ENCODE measurements around the gene MRPL18.
"Not testable (repeated sequence)": the region's sequence is repeated elsewhere in the genome, so short reads cannot be mapped to it uniquely, and the experiment has no call there.

The MRPL18 gene

GRCh38 chr6:159790149-159790955 is at the start of gene MRPL18:
Gene MRPL18 (plus strand): TSS chr6:159790467. CDS start chr6:159790588, 121 bp downstream.
- DNase-seq (ENCODE audit: low read depth): peak; percentile 98

DNA sequence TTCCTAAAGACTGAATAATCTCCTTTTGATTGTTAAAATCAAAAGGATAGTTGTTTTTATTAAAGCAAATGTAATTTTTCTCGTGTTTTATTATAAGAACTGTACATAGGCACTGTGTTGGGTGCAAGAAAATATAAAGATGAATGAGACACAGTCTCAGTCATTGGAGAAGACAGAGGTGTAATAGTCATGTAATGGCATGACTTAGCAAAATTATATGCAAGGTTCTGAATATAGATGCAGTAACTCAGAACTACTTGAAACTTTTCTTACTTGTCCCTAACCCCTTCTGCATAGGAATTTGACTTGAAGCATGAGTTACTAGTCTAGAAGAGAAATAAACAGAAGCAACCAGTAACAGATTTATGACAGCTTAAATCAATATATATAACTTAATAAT is 48.1 kb upstream of the MRPL18 start:
- no peak for DNase-seq (ENCODE audit: low read depth)

GRCh38 chr6:159745081-159745480 is 45.2 kb upstream of the MRPL18 start:
- DNase-seq (ENCODE audit: low read depth): no peak

DNA sequence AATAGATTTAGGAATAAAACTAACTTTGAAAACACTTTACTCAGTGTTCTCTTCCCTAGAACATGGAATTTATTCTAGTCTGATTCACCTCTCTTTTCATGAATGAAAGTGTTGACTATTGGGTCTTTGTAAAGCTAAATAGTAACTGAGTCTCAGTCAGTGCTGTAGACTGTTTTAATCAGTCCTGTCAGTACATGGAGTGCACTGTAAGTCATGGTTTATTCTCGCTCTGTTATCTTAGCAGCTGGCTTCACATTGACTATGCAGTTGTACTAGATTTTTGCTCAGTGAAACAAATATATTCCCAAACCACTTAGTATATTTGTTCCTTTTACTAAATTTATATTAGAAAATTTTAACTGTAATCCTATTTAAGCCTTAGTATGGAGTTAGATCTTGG is 43.5 kb upstream of the MRPL18 start:
- DNase-seq (ENCODE audit: low read depth): no peak

GRCh38 chr6:159748127-159748526 is 42.1 kb upstream of the MRPL18 start:
- DNase-seq (ENCODE audit: low read depth): not testable (repeated sequence)

DNA sequence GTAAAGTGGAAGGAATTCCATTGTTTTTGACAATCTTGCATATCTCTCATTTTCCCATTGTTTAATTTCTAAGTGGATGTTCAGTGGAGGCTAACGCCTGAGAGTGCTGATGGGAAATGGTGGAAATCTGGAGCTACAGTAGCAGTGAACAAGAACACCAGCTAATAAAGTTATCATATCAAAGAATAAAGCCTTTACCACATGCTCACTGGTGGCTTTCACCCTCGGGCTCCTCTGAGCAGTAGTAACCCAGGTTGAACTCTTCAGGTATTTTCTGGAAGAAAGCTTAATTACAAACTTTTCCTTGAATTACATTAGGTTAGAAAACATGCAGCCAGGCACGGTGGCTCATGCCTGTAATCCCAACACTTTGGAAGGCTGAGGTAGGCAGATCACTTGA is 38.8 kb upstream of the MRPL18 start:
- no peak for DNase-seq (ENCODE audit: low read depth)

GRCh38 chr6:159753081-159753872 is 37.0 kb upstream of the MRPL18 start:
- peak; percentile 27 for DNase-seq (ENCODE audit: low read depth)

- no peak for DNase-seq (ENCODE audit: low read depth)
These were observed 35.9 kb upstream of the MRPL18 start for GRCh38 chr6:159754401-159754800.

- DNase-seq (ENCODE audit: low read depth): peak; percentile 54
These were observed 35.0 kb upstream of the MRPL18 start for GRCh38 chr6:159754959-159755914.

DNA sequence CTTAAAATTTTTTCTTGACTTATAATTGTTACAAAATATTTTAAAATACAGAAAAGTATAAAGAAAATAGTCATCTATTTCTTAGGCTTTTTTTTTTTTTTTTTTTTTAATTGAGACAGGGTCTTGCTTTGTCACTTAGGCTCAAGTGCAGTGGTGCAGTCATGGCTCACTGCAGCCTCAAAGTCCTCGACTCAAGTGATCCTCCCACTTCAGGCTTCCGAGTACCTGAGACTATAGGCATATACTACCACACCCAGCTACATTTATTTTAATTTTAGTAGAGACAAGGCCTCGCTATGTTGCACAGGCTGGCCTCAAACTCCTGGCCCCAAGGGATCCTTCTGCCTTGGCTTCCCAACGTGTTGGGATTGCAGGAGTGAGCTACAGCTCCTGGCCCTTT is 33.8 kb upstream of the MRPL18 start:
- no peak for DNase-seq (ENCODE audit: low read depth)

- peak; percentile 85 for DNase-seq (ENCODE audit: low read depth)
These were observed 32.0 kb upstream of the MRPL18 start for GRCh38 chr6:159758031-159759001.

- no peak for DNase-seq (ENCODE audit: low read depth)
These were observed 30.6 kb upstream of the MRPL18 start for GRCh38 chr6:159759645-159760044.

GRCh38 chr6:159760602-159761057 is 29.6 kb upstream of the MRPL18 start:
- DNase-seq (ENCODE audit: low read depth): peak; percentile 59

- DNase-seq (ENCODE audit: low read depth): peak; percentile 15
These were observed 29.0 kb upstream of the MRPL18 start for GRCh38 chr6:159761129-159761872.

DNA sequence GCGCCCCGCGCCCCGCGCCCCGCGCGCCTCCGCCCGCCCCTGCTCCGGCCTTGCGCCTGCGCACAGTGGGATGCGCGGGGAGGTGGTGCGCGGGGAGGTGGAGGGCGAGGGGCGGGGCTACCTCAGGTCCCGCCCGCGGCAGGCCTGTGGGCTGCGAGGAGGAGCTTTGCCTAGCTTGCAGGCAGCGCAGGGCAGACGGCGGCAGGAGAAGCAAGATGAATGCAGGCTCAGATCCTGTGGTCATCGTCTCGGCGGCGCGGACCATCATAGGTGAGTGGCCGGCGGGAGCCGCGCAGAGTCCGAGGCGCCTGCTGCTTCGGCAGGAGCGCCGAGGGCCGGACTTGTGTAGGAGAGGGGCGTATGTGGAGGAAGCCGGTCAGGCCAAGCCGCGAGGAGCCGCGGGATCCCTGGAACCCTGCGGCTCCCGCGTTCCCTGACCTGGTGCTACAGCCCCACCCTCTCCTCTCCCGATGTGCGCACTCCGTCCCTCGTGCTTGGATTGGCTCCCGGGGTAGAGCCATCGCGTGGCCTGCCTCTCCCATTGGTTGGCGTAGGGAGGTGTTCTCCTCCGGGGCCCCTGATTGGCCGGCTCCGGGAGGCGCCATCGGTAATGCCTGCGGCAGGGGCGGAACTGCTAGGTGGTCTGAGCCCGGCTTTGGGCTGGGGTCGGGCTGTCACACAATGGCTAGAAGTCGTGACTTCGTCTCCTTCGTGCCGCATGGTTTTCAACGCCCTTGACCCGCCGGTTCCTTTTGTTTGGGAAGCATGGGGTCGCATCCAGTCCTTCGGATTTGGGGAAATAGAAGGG is 28.2 kb upstream of the MRPL18 start, which contains the start of gene ACAT2:
ACAT2 (plus strand) TSS at position 173 of the 808 bp plus-strand sequence; CDS start at position 216, 43 bp downstream.
- peak; percentile 90 for DNase-seq (ENCODE audit: low read depth)

DNA sequence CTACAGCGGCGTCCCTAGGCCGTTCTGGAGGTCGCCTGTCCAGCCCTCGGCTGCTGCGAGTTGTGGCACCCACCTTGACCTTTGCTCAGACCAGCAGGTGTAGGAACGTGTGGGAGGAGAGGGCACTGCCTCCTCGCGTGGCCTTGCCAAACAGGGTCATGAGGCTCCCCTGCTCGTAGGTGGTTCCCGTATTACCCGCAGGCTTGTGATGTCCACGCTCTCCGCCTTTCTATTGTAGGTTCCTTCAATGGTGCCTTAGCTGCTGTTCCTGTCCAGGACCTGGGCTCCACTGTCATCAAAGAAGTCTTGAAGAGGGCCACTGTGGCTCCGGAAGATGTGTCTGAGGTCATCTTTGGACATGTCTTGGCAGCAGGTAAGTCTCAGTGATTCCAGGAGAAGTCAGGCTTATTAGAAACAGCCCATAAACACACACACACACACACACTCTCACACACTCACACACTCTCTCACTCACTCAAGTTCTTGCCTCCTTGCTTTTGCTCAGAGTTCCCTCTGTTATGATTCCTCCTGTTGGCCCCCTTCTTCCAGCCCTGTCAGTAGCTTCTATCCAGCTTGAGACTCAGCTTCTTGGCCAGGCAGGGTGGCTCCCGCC is 27.5 kb upstream of the MRPL18 start:
- DNase-seq (ENCODE audit: low read depth): no peak

GRCh38 chr6:159766906-159767305 is 23.4 kb upstream of the MRPL18 start:
- DNase-seq (ENCODE audit: low read depth): no peak

DNA sequence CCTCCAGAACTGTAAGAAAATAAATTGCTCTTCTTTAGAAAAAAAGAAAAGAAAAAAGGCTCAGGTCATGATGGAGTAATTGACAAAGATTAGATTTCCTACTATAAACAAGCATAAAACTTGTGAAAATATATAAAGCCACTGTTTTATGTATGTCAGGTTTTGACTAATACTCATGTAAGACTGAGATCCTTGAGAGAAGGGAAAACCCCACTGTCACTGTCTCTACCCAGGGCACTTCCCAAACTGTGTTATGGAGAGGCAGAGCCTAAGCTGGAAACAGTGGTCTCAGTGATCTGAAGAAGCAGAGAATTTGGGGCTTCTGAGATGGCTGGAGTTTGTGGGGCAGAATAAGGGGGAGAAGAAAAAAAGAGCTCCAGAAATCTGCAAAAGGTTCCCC is 20.8 kb upstream of the MRPL18 start:
- DNase-seq (ENCODE audit: low read depth): no peak

DNA sequence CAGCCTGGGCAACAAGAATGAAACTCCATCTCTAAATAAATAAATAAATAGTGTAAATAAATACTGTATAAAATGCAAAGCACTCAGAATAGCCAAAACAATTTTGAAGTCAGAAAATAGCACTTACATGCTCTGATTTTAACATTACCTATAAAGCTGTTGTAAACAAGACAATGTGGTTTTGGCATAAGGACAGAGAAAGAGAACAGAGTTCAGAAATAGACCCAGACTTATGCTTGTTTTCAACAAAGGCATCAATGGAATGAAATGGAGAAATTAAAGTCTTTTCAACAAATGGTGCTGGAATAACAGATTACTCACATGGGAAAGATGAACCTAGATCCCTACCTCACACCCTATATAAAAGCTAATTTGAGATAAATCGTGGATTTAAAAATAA is 18.1 kb upstream of the MRPL18 start:
- DNase-seq (ENCODE audit: low read depth): no peak
